Naive thymus-derived CD4-positive, alpha-beta T cell (primary cell): ENCODE results near the gene TENM4. TPM values are rescaled to one million over a fixed set of nuclear protein-coding genes. Genes with fewer than 3 reads are reported as not detected.
"Not testable (repeated sequence)": the region's sequence is repeated elsewhere in the genome, so short reads cannot be mapped to it uniquely, and the experiment has no call there.

Source experiments
- ATAC-seq: fragments of 150-1000 bp; cut with Tn5 transposase; 2 replicates; pipeline ENCODE4 v1.10.0; 2021; ENCODE audit warnings: mild to moderate bottlenecking, moderate library complexity
- CTCF ChIA-PET: fragments of 350-600 bp; sonication (Branson Sonifier 250); formaldehyde crosslinking; loops from one replicate; lab custom pipeline; 2021; ENCODE audit warnings: antibody characterized with exemption; lab: Charles Lee
- POLR2A ChIA-PET: fragments of 350-600 bp; sonication (Branson Sonifier 250); formaldehyde crosslinking; loops from one replicate; lab custom pipeline; 2021; ENCODE audit warnings: antibody characterized with exemption, inconsistent platforms; lab: Charles Lee
- DNase-seq, 9 donors: peaks; one replicate each; pipeline versions ENCODE4 v3.0.0 to v3.0.0-alpha.2; 2020 to 2022; ENCODE audit warnings: mixed read lengths in 1 of 9
- H3K27ac ChIP-seq: one replicate; pipeline ENCODE4 v1.7.0; 2013; ENCODE audit warnings: mild to moderate bottlenecking, low read depth, low read length, moderate library complexity
- H3K27me3 ChIP-seq, 2 donors: one replicate each; pipeline ENCODE4 v1.7.0; 2013; ENCODE audit warnings: low read length in 2 of 2, mild to moderate bottlenecking in 2 of 2, moderate library complexity in 2 of 2; ENCODE audit not compliant: control insufficient read depth in 2 of 2, insufficient read depth in 2 of 2
- H3K36me3 ChIP-seq, 3 experiments: 1 replicate in 2 of 3; 2 replicates in 1 of 3; pipeline ENCODE4 v1.7.0; 2013; ENCODE audit warnings: low read length in 3 of 3, mild to moderate bottlenecking in 3 of 3, moderate library complexity in 1 of 3; ENCODE audit not compliant: insufficient read depth in 3 of 3, control insufficient read depth in 2 of 3
- H3K4me1 ChIP-seq, 2 donors: one replicate each; pipeline ENCODE4 v1.7.0; 2013; ENCODE audit warnings: low read length in 2 of 2, mild to moderate bottlenecking in 2 of 2, moderate library complexity in 1 of 2; ENCODE audit not compliant: control insufficient read depth in 2 of 2, insufficient read depth in 2 of 2
- H3K4me3 ChIP-seq: 2 replicates; pipeline ENCODE4 v1.7.0; 2013; ENCODE audit warnings: mild to moderate bottlenecking, low read length
- H3K9me3 ChIP-seq, 3 experiments: 1 replicate in 2 of 3; 2 replicates in 1 of 3; pipeline ENCODE4 v1.7.0; 2013; ENCODE audit warnings: low read length in 3 of 3; ENCODE audit not compliant: control insufficient read depth in 2 of 3
- H3K27ac Mint-ChIP-seq, 9 donors: one replicate each; pipeline ENCODE4 v1.8.0; 2020 to 2022; ENCODE audit warnings: mixed read lengths in 9 of 9, mild to moderate bottlenecking in 8 of 9, moderate library complexity in 5 of 9, inconsistent platforms in 2 of 9
- H3K27me3 Mint-ChIP-seq, 5 donors: one replicate each; pipeline ENCODE4 v1.8.0; 2021 to 2022; ENCODE audit warnings: mixed read lengths in 5 of 5, mild to moderate bottlenecking in 1 of 5
- H3K36me3 Mint-ChIP-seq, 5 donors: one replicate each; pipeline ENCODE4 v1.8.0; 2020 to 2022; ENCODE audit warnings: mixed read lengths in 5 of 5, mild to moderate bottlenecking in 3 of 5, inconsistent platforms in 1 of 5
- H3K4me1 Mint-ChIP-seq, 7 donors: one replicate each; pipeline ENCODE4 v1.8.0; 2020 to 2022; ENCODE audit warnings: mixed read lengths in 7 of 7, mild to moderate bottlenecking in 3 of 7, inconsistent platforms in 1 of 7
- H3K4me3 Mint-ChIP-seq, 10 donors: one replicate each; pipeline ENCODE4 v1.8.0; 2020 to 2022; ENCODE audit warnings: mild to moderate bottlenecking in 10 of 10, mixed read lengths in 10 of 10, moderate library complexity in 6 of 10, inconsistent platforms in 2 of 10
- H3K9me3 Mint-ChIP-seq, 11 donors: one replicate each; pipeline ENCODE4 v1.8.0; 2020 to 2022; ENCODE audit warnings: mixed read lengths in 11 of 11, mild to moderate bottlenecking in 4 of 11, inconsistent platforms in 1 of 11, moderate library complexity in 1 of 11
- intact Hi-C, 2 donors: fragments of 100-400 bp; cut with micrococcal nuclease; formaldehyde crosslinking; loops; one replicate each; pipeline ENCODE4 v1.15.1; 2023
- polyA plus RNA-seq, 2 donors: library from polyadenylated mRNA; unstranded; fragments of 300-500 nt; fragmentation: Illumina TruSeq; gene quantifications; one replicate each; pipeline ENCODE4 v1.2.3, GENCODE V29; 2021
- total RNA-seq, 6 experiments: library from RNA in 5 of 6; stranded (reverse) in 5 of 6; gene quantifications; 1 replicate in 5 of 6; 2 replicates in 1 of 6; pipeline ENCODE4 v1.2.3 and lab custom pipeline; 2021 to 2026

The TENM4 gene
- total and polyA plus RNA-seq, 7 experiments from 2014 or later, result 0.32 to 0.47 TPM; not detected in 5

- no peak for DNase-seq
These were observed 248.0 kb downstream of the TENM4 start for GRCh38 chr11:79192836-79193235.

GRCh38 chr11:79191716-79192115, 249.1 kb downstream of the TENM4 start:
- H3K27ac ChIP-seq, H3K36me3 ChIP-seq, H3K9me3 ChIP-seq, intact Hi-C loops, POLR2A ChIA-PET, H3K36me3 Mint-ChIP-seq, H3K4me3 Mint-ChIP-seq, H3K4me1 ChIP-seq, H3K27ac Mint-ChIP-seq, H3K27me3 ChIP-seq, CTCF ChIA-PET, H3K4me3 ChIP-seq, DNase-seq, ATAC-seq, H3K4me1 Mint-ChIP-seq: not testable (repeated sequence)
- Mint-ChIP-seq H3K9me3 (peaks cover 0 to 30% (median 5%) of the 10 kb centered on the region in 11 donors), H3K27me3 (peaks cover 0 to 12% (median 6%) of the 10 kb centered on the region in 5 donors)

More at GRCh38 chr11:79192836-79193235, 248.0 kb downstream of the TENM4 start:
- Mint-ChIP-seq H3K27ac (no peak overlapping the region), H3K4me1 (no peaks in the 10 kb centered on the region), H3K4me3 (no peak overlapping the region), H3K9me3 (peaks cover 0 to 27% (median 5%) of the 10 kb centered on the region in 11 donors), H3K36me3 (peaks cover 0 to 5% (median 0%) of the 10 kb centered on the region in 5 donors), H3K27me3 (peaks cover 0 to 12% (median 5%) of the 10 kb centered on the region in 5 donors)
- no peak for ATAC-seq
- H3K27me3 ChIP-seq, result no peaks in the 10 kb centered on the region
- H3K36me3 ChIP-seq, result no peaks in the 10 kb centered on the region
- intact Hi-C loops, result no loop called here
- H3K4me3 ChIP-seq, result no peak overlapping the region
- ChIA-PET CTCF (no interaction called here), POLR2A (no interaction called here)
- no peak overlapping the region for H3K27ac ChIP-seq
- H3K4me1 ChIP-seq, result no peaks in the 10 kb centered on the region
- no peaks in the 10 kb centered on the region for H3K9me3 ChIP-seq

DNA sequence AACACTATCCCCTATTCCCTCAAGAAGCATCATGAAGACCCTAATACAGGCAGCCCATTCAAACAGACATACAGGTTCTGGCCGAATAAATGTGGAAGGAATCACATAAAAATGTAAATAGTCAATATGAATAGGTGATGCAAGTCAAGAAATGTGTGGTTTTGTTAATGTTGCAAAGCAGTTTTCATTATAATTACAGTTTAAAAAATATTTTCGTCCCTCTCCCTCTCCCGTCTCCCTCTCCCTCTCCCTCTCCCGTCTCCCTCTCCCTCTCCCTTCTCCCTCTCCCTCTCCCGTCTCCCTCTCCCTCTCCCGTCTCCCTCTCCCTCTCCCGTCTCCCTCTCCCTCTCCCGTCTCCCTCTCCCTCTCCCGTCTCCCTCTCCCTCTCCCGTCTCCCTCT, 250.3 kb downstream of the TENM4 start:
- POLR2A ChIA-PET, H3K27me3 ChIP-seq, H3K36me3 ChIP-seq, H3K4me1 ChIP-seq, ATAC-seq, DNase-seq, H3K36me3 Mint-ChIP-seq, intact Hi-C loops, H3K27ac ChIP-seq, CTCF ChIA-PET, H3K4me3 Mint-ChIP-seq, H3K4me3 ChIP-seq, H3K9me3 ChIP-seq, H3K27ac Mint-ChIP-seq, H3K4me1 Mint-ChIP-seq: not testable (repeated sequence)
- peaks cover 0 to 12% (median 6%) of the 10 kb centered on the region in 5 donors for H3K27me3 Mint-ChIP-seq
- peaks cover 0 to 26% (median 5%) of the 10 kb centered on the region in 11 donors for H3K9me3 Mint-ChIP-seq

- Histone ChIP-seq H3K27ac (no peak overlapping the region), H3K4me1 (no peaks in the 10 kb centered on the region)
These were observed 251.2 kb downstream of the TENM4 start for GRCh38 chr11:79189601-79190000.

GRCh38 chr11:79189055-79189454, 251.8 kb downstream of the TENM4 start:
- H3K27ac Mint-ChIP-seq, result no peak overlapping the region
- H3K27ac ChIP-seq, result no peak overlapping the region
- intact Hi-C loops, result no loop called here
- DNase-seq (no peak), ATAC-seq (no peak)
- H3K27me3 ChIP-seq, result no peaks in the 10 kb centered on the region
- no peaks in the 10 kb centered on the region for H3K4me1 ChIP-seq
- no peaks in the 10 kb centered on the region for H3K36me3 ChIP-seq
- peaks cover 0 to 1% (median 0%) of the 10 kb centered on the region in 5 donors for H3K36me3 Mint-ChIP-seq
- no peaks in the 10 kb centered on the region for H3K4me1 Mint-ChIP-seq
- no peak overlapping the region for H3K4me3 Mint-ChIP-seq
- H3K4me3 ChIP-seq, result no peak overlapping the region
- CTCF ChIA-PET, result no interaction called here
- H3K9me3 ChIP-seq, result no peaks in the 10 kb centered on the region
- peaks cover 0 to 22% (median 4%) of the 10 kb centered on the region in 11 donors for H3K9me3 Mint-ChIP-seq
- H3K27me3 Mint-ChIP-seq, result peaks cover 0 to 8% (median 6%) of the 10 kb centered on the region in 5 donors
- POLR2A ChIA-PET, result no interaction called here

More at GRCh38 chr11:79189601-79190000, 251.2 kb downstream of the TENM4 start:
- intact Hi-C loops, result no loop called here
- H3K36me3 Mint-ChIP-seq, result peaks cover 0 to 5% (median 0%) of the 10 kb centered on the region in 5 donors
- Histone ChIP-seq H3K27me3 (no peaks in the 10 kb centered on the region), H3K36me3 (no peaks in the 10 kb centered on the region), H3K4me3 (no peak overlapping the region), H3K9me3 (no peaks in the 10 kb centered on the region)
- H3K27ac Mint-ChIP-seq, result no peak overlapping the region
- CTCF ChIA-PET, result no interaction called here
- ATAC-seq, result no peak
- peaks cover 0 to 12% (median 6%) of the 10 kb centered on the region in 5 donors for H3K27me3 Mint-ChIP-seq
- no peak overlapping the region for H3K4me3 Mint-ChIP-seq
- POLR2A ChIA-PET, result no interaction called here
- H3K4me1 Mint-ChIP-seq, result no peaks in the 10 kb centered on the region
- peaks cover 0 to 24% (median 5%) of the 10 kb centered on the region in 11 donors for H3K9me3 Mint-ChIP-seq
- DNase-seq, result no peak

DNA sequence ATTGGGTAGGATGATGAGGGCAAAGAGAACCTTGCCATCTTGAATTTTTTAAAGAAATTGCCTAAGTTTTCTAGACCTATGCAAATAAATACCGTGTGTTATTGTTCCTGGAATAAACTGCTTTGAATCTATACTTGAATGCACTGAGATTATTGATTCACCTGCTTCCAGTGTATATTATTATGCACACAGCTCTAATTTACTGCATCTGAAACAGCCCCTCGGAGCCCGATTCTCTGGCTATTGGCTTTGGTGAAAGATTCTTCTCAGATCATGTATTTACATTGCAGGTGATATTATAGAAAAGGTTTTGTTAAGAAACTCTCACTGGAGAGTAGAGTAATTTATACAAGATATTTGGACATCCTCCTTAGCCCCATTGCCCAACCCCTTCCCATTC, 254.2 kb downstream of the TENM4 start:
- Histone ChIP-seq H3K4me1 (no peaks in the 10 kb centered on the region), H3K4me3 (no peak overlapping the region), H3K36me3 (no peaks in the 10 kb centered on the region), H3K9me3 (no peaks in the 10 kb centered on the region), H3K27me3 (no peaks in the 10 kb centered on the region), H3K27ac (no peak overlapping the region)
- Mint-ChIP-seq H3K4me3 (no peak overlapping the region), H3K9me3 (peaks cover 0 to 12% (median 2%) of the 10 kb centered on the region in 11 donors), H3K27me3 (peaks cover 0 to 6% (median 0%) of the 10 kb centered on the region in 5 donors), H3K27ac (no peak overlapping the region), H3K36me3 (no peaks in the 10 kb centered on the region), H3K4me1 (no peaks in the 10 kb centered on the region)
- intact Hi-C loops, result no loop called here
- ATAC-seq (no peak), DNase-seq (no peak)
- CTCF ChIA-PET, result no interaction called here
- POLR2A ChIA-PET, result no interaction called here

GRCh38 chr11:79185351-79185750, 255.5 kb downstream of the TENM4 start:
- H3K27me3 Mint-ChIP-seq, result peaks cover 0 to 6% (median 0%) of the 10 kb centered on the region in 5 donors
- Histone ChIP-seq H3K4me3 (no peak overlapping the region), H3K27me3 (no peaks in the 10 kb centered on the region), H3K27ac (no peak overlapping the region), H3K9me3 (no peaks in the 10 kb centered on the region), H3K36me3 (no peaks in the 10 kb centered on the region), H3K4me1 (no peaks in the 10 kb centered on the region)
- no peak overlapping the region for H3K27ac Mint-ChIP-seq
- ATAC-seq (no peak), DNase-seq (no peak)
- peaks cover 0 to 12% (median 2%) of the 10 kb centered on the region in 11 donors for H3K9me3 Mint-ChIP-seq
- no peaks in the 10 kb centered on the region for H3K36me3 Mint-ChIP-seq
- H3K4me3 Mint-ChIP-seq, result no peak overlapping the region
- CTCF ChIA-PET, result no interaction called here
- intact Hi-C loops, result no loop called here
- POLR2A ChIA-PET, result no interaction called here
- H3K4me1 Mint-ChIP-seq, result no peaks in the 10 kb centered on the region
